Calu3 (cell line): ENCODE data around the gene WDFY2. TPM values are rescaled to one million over a fixed set of nuclear protein-coding genes. Genes with fewer than 3 reads are reported as not detected.

Experiments used
- BruUV-seq: library from RNA; stranded (reverse); fragments of 400-500 nt; replicated peaks from 2 replicates; lab custom pipeline; 2021; lab: Mats Ljungman, UMichigan
- CTCF ChIA-PET: fragments of 300-600 bp; sonication (Branson Sonifier 250); formaldehyde crosslinking; loops from one replicate; lab custom pipeline; 2022; ENCODE audit warnings: antibody characterized with exemption; lab: Charles Lee
- DNase-seq: peaks from one replicate; pipeline ENCODE4 v3.0.0; 2022
- H3K27ac Mint-ChIP-seq: one replicate; pipeline ENCODE4 v1.8.0; 2022; ENCODE audit warnings: mixed read lengths; ENCODE audit not compliant: unreplicated experiment
- H3K27me3 Mint-ChIP-seq: one replicate; pipeline ENCODE4 v1.8.0; 2022; ENCODE audit warnings: mixed read lengths; ENCODE audit not compliant: unreplicated experiment
- H3K36me3 Mint-ChIP-seq: one replicate; pipeline ENCODE4 v1.8.0; 2022; ENCODE audit warnings: mild to moderate bottlenecking, moderate library complexity, mixed read lengths; ENCODE audit not compliant: insufficient read depth, unreplicated experiment
- H3K4me1 Mint-ChIP-seq: one replicate; pipeline ENCODE4 v1.8.0; 2022; ENCODE audit warnings: mild to moderate bottlenecking, low read depth, mixed read lengths; ENCODE audit not compliant: unreplicated experiment
- H3K4me3 Mint-ChIP-seq: one replicate; pipeline ENCODE4 v1.8.0; 2022; ENCODE audit warnings: mild to moderate bottlenecking, low read depth, moderate library complexity, mixed read lengths; ENCODE audit not compliant: unreplicated experiment
- H3K9me3 Mint-ChIP-seq: one replicate; pipeline ENCODE4 v1.8.0; 2022; ENCODE audit warnings: low read depth, mixed read lengths; ENCODE audit not compliant: unreplicated experiment
- intact Hi-C: fragments of 100-400 bp; cut with micrococcal nuclease; formaldehyde crosslinking; loops from one replicate; pipeline ENCODE4 v1.10.0; 2022; ENCODE audit not compliant: unreplicated experiment
- total RNA-seq: library from RNA; stranded (reverse); gene quantifications from 2 replicates; pipeline ENCODE4 v1.2.3, GENCODE V29; 2022
- TF ChIP-seq, protein P1 (sequence below): fragments of 200-600 bp; IDR thresholded peaks from one replicate; pipeline ENCODE4 v1.8.0; 2022; ENCODE audit warnings: antibody characterized with exemption; ENCODE audit not compliant: unreplicated experiment

WDFY2 gene
- total RNA-seq, 1 experiment from 2014 or later = 5.9 TPM

DNA sequence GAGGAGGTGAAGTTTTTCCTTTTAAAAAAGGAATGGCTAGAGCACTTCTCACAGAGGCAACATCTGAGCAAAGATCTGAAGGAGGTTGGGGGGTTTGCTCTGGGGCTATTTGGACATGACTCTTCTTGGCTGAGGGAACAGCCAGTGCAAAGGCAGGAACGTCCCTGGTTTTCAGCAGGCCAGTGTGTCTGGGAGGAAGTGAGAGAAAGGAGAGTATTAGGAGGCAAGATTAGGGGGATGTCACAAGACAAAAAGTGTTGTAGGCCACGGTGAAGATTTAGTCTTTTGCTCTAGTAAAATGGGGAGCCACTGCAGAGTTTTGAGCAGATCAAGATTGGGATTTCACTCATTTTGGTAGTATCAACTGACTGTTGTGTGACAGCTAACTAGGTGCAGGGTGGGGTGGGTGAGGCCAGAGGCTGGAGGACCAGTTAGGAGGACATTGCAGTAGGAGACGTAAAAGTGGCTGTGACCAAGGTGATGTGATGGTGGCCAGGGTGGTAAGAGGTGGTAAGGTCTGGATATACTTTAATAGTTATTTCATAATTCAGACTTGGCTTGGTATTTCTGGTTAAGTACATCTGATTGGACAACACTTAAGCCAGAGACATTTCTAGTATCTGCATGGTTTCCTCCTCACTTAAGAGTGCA is 40.6 kb downstream of the WDFY2 start:
- TF ChIP-seq, protein P1, sequence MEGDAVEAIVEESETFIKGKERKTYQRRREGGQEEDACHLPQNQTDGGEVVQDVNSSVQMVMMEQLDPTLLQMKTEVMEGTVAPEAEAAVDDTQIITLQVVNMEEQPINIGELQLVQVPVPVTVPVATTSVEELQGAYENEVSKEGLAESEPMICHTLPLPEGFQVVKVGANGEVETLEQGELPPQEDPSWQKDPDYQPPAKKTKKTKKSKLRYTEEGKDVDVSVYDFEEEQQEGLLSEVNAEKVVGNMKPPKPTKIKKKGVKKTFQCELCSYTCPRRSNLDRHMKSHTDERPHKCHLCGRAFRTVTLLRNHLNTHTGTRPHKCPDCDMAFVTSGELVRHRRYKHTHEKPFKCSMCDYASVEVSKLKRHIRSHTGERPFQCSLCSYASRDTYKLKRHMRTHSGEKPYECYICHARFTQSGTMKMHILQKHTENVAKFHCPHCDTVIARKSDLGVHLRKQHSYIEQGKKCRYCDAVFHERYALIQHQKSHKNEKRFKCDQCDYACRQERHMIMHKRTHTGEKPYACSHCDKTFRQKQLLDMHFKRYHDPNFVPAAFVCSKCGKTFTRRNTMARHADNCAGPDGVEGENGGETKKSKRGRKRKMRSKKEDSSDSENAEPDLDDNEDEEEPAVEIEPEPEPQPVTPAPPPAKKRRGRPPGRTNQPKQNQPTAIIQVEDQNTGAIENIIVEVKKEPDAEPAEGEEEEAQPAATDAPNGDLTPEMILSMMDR = no peak
- no peaks in the 10 kb centered on the region for H3K9me3 Mint-ChIP-seq
- CTCF ChIA-PET = no interaction called here
- intact Hi-C loops = no loop called here
- no peak overlapping the region for H3K27ac Mint-ChIP-seq
- H3K36me3 Mint-ChIP-seq = no peaks in the 10 kb centered on the region
- no peak overlapping the region for H3K4me3 Mint-ChIP-seq
- DNase-seq = no peak
- H3K27me3 Mint-ChIP-seq = no peaks in the 10 kb centered on the region
- H3K4me1 Mint-ChIP-seq = no peaks in the 10 kb centered on the region
- BruUV-seq = no TSS peak

DNA sequence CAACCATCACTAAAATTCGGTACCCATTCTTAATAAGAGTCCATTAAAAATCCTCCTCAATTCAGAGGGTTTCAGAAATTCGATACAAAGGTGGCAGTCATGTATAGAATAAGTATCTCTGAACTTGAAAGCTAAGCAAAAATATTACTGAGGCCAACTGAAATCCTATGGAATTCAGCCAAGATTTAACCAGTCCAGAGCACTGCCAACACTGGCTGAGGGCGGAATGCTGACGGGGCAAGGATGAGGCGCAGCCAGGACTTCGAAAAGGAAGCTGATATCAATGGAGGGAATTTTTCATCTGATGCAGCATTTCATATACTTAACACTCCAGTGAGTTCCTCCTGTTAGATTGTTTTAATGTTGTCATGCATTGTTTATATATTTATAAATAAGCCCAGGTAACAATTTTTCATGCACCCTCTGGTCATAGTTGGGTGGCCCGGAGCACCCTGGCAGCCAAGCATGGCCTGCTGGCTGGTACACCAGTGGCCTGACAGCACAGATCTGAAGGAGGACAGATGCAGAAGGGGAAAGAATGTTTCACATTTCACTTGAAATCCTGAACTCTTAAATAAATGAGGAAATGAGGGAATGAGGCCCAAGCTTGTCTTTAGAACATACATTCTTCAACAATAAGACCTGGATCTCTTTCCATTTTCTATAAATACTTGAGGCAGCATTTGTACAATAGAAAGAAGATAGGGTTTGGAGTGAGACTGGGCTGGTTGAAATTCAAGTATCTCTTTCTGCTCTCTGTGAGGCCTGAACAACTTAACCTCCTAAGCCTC is 41.5 kb downstream of the WDFY2 start:
- Mint-ChIP-seq H3K36me3 (no peaks in the 10 kb centered on the region), H3K9me3 (no peaks in the 10 kb centered on the region), H3K4me3 (no peak overlapping the region), H3K27me3 (no peaks in the 10 kb centered on the region), H3K27ac (no peak overlapping the region), H3K4me1 (no peaks in the 10 kb centered on the region)
- no TSS peak for BruUV-seq
- CTCF ChIA-PET = no interaction called here
- intact Hi-C loops = no loop called here
- DNase-seq = no peak
- TF ChIP-seq, protein P1 = no peak

DNA sequence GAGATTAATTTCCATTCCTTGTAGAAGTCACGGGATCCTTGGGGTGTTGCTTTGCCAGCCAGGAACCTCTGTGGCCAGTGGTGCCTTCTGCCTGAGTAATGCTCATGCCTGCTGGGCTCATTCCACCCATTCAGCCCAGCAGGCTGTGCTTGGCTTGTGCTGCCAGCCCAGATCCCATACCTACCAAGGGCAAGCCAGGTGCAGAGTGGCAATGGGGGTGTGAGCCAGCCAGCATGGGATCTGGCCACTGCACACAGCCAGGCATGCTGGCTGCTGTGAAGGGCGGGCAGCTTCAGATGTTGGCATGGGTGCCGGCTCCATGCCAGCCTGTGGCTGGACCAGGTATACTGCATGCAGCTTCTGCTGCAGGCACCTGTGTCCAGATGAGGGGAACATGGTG is 42.5 kb downstream of the WDFY2 start:
- CTCF ChIA-PET = interaction anchor here (0.7 kb wide), 1 partner anchor 13 kb away, joined by 5 read pairs; no protein-coding TSS in a partner anchor
- H3K4me1 Mint-ChIP-seq = no peaks in the 10 kb centered on the region
- no peaks in the 10 kb centered on the region for H3K36me3 Mint-ChIP-seq
- intact Hi-C loops = no loop called here
- H3K27ac Mint-ChIP-seq = no peak overlapping the region
- H3K27me3 Mint-ChIP-seq = no peaks in the 10 kb centered on the region
- no peaks in the 10 kb centered on the region for H3K9me3 Mint-ChIP-seq
- no peak for DNase-seq
- TF ChIP-seq, protein P1 = no peak
- no TSS peak for BruUV-seq
- no peak overlapping the region for H3K4me3 Mint-ChIP-seq

DNA sequence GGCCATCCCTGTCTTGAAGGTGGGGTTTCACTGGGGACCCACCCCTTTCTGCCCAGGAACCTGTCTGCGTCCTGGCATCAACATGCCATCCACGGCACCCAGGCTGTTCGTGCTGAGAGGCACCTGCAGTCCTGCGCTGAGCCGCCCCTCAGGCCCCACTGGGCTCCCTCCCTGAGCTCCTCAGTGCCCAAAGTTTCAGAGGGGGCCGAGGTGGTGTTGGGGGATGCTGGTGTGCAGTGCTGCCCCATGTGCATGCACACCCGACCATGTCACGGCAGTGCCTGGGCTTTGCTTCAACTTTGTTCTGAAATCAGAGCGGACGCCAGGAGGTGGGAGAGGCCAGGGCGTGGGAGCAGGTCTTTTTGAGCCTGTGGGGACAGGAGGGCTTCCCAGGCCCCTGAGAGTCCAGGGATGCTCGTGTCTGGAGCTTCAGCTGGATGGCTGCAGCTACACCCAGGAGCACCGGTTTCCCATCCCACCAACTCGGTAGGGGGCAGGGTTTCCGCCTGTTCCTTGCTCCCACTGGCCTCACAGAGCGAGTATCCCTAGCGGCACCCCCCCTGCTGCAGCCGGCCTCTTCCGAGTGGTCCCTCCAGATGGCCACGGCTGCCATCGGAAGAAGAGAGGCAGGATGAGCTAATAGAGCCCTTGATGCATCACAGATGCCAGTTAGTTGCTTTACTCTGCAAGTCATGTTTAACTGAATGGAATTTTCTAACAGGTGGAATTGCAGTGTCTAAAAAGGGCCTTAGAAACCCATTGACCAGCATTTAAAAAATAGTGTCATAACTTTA is 44.0 kb downstream of the WDFY2 start:
- no peak for DNase-seq
- Mint-ChIP-seq H3K4me3 (no peak overlapping the region), H3K27ac (no peak overlapping the region), H3K4me1 (peaks cover 10% of the 10 kb centered on the region), H3K36me3 (no peaks in the 10 kb centered on the region), H3K27me3 (no peaks in the 10 kb centered on the region), H3K9me3 (no peaks in the 10 kb centered on the region)
- no TSS peak for BruUV-seq
- TF ChIP-seq, protein P1 = no peak
- CTCF ChIA-PET = no interaction called here
- intact Hi-C loops = no loop called here
